ENCODE data around the gene SUPT4H1.

GRCh38 chr17:58352596-58353388, 791 bp upstream of the SUPT4H1 start:
- TF ChIP-seq CTCF (IDR thresholded peaks at IDR 0.05; ENCODE audit: low read depth, low read length) (no peak), POLR2A (IDR thresholded peaks at IDR 0.05; ENCODE audit: extremely low read depth, insufficient read length) (no peak), MAX (IDR thresholded peaks at IDR 0.05; ENCODE audit: low read depth, low read length) (no peak)
